GM19035 (cell line): ENCODE results near the gene NFYA.
"Not testable (repeated sequence)": the region's sequence is repeated elsewhere in the genome, so short reads cannot be mapped to it uniquely, and the experiment has no call there.

Source experiments
- ATAC-seq: cut with Tn5 transposase; IDR thresholded peaks from one replicate; pipeline ENCODE4 v1.9.1; 2021; ENCODE audit not compliant: unreplicated experiment

Gene NFYA

DNA sequence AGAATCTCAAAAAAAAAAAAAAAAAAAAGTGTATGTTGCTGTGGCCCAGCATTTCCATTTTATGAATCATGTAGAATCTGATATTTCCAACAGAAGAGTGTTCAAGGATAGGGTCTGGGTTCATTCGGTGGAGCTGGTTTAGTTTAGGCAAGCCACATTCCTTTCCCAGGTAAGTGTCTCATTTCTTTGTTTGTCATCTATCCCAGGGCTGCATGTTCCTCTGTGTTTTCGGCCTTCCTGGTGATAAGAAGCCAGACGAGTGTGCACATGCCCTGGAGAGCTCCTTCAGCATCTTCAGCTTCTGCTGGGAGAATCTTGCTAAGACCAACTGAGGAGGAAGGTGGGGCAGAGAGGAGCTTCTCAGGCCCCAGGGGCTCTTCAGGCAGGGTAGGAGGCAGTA is 38.2 kb downstream of the NFYA start:
- no peak for ATAC-seq

DNA sequence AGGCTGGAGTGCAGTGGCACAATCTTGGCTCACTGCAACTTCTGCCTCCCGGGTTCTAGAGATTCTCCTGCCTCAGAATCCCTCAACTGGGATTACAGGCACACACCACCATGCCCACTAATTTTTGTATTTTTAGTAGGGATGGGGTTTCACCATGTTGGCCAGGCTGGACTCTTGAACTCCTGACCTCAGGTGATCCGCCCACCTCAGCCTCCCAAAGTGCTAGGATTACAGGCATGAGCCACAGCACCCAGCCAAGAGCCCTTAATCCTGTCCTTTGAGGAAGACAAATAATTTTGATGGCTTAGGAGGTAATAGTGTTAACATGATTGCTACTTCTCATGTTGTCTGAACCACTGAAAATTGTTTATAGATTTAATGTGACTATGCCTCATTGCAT is 42.3 kb downstream of the NFYA start:
- ATAC-seq, result not testable (repeated sequence)

DNA sequence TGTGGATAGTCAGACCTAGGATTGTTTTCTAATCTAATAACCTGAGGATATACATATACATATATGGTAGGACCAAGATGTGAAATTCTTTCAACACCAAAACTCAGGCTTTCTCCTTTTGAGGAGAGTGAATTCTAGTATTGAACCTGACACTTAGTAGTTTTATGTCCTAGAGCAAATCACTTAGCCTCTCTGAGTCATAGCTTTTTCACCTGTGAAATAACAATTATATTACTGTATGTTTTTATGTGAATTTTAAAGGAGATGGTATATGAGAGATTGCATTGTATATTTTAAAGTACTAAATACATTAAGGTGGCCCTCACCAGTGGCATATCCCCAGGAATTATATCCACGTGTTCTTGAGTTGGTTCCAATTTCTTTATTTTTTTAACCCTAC is 46.7 kb downstream of the NFYA start:
- ATAC-seq, result no peak

DNA sequence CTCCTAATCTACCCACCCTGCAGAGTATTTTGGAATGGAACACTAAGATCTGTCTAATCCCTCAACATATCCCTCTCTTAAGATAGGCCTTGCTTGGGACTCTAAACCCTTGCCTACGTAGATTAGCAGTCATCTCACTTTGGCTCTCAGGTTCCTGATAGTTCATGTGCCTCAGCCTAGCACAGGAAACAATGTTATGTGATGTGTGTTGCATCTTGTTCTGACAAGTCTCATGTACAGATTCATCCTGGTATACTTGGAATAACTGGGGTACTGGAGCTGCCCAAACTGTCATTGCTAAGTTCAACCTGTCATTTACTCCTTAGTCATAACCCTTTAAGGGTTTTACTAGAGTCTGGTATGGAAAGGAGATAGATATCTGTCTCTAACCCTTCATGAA is 47.3 kb downstream of the NFYA start:
- ATAC-seq, result no peak

DNA sequence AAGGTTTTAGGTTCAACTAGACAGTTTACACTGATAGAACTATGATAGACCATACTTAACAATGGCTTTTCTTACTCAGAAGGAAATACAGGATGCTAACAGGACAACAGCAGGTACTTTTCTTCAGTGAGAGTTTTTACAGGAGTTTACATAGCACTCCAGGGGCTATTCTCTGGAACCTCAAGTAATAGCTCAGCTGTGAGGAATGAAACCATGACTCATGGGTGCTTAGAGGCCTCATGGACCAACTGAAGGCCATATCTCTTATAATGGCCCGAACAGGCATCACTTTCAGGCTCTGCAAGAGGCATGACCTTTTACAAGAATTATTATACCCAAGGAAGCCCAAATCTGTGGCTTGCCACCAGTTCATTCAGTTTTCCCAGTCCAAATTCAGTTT is 49.6 kb downstream of the NFYA start:
- no peak for ATAC-seq

DNA sequence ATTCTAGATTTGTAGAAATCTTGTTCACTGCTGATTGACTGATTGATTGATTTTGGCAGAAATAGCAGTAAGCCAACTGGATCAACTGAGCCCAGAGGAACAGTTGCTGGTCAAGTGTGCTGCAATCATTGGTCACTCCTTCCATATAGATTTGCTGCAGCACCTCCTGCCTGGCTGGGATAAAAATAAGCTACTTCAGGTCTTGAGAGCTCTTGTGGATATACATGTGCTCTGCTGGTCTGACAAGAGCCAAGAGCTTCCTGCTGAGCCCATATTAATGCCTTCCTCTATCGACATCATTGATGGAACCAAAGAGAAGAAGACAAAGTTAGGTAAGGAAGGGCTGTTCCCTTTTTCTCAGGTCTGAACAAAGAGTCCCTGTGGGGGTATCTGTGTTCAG is 50.1 kb downstream of the NFYA start:
- ATAC-seq, result no peak

DNA sequence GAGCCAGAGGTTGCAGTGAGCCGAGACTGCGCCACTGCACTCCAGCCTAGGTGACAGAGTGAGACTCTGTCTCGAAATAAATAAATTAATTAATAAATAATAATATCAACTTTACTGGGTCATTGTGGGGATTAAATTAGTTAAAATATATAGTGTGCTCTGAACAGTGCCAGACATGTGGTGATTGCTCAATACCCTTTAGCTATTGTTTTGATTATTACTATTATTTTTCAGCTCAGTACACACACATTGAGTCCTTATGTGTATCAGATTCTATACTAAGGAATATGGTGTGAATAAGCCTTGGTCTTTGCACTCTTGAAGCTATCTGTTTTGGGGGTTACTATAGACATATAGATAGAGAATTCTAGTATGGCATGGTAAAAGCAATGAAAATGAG is 52.5 kb downstream of the NFYA start:
- ATAC-seq, result no peak

DNA sequence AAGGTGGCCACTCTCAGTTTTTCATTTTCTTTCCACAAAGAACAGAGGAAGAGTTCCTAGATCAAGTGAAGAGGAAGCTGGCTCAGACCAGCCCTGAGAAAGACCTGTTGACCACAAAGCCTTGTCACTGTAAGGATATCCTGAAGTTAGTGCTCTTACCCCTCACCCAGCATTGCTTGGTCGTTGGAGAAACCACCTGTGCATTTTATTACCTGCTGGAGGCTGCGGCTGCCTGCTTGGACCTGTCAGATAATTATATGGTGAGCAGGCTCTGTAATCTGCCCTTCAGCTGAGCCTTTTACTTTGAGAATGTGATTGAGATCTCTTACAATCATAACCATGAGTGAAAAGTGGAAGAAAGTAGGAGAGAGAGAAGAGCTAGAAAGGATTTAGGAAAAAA is 59.5 kb downstream of the NFYA start:
- no peak for ATAC-seq

DNA sequence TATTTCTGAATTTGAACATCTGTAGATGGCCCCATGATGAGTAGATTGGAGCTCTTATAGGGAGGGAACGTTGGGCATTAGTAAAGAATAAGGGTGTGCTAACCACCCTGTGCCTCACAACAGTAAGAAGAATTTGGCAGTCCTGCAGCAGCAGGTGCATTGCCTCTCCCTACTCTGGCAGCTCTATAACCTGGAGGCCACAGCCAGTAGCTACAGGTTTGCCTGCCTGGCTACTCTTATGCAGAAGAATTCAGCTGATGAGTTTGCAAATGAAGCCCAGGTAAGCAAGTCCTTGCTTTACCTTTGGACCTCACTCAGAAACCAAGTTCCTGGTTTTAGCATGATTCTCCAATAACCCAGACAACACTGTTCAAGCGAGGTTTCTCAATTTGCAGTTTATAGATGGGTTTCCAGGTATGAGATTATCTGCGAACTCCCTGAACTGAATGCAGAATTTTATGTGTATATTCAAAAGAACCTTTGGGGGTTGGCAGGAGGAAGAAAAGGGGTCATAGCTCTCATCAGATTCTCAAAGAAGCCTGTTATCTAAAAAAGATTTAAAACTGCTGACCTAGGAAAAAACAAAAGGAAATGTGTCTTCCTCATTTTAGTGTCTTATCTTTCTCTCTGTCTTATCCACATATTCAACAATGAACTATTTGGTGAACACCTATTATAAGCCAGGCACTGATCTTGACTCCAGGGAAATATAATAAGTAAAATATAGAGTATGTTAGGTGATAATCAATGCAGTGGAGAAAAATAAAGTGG is 62.5 kb downstream of the NFYA start:
- no peak for ATAC-seq

DNA sequence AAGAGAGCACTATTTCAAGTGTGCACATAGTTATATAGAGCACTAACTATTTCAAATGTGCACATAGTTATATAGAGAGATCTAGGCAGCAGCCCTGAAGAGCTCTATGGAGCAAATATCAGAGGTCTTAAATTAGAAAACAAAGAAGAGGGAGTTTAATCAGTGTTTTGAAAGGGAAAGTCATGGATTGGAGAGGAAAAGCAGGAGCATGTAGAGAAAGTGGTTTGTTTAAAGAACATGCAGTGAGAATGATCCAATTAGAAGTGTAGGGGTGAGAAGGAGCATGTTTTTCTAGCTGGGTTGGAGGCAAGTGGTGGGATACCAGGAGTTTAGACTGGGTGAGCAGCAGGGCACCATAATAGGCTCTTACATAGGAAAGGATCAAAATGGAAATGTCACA is 64.1 kb downstream of the NFYA start:
- ATAC-seq, result no peak

DNA sequence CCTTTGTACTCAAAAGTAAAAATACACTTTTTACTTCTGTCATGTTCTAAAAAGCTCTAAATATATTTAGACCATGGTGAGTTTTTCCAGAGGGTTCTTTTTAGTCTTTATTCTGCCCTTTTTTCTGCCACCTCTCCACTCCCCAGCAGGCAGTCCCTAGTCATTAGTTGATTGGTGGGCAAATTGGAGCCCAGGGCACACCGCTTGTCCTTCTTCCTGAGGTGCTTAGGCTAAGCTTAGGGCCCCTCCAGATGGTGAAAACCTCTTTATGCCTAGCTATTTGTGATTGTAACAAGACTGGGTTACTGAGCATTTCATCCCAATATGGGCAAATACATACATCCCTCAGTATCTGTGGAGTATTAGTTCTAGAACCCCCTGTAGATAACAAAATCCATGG is 75.1 kb downstream of the NFYA start:
- no peak for ATAC-seq
